K562 (cell line): ENCODE data around the gene SP6. TPM values are rescaled to one million over a fixed set of nuclear protein-coding genes. Genes with fewer than 3 reads are reported as not detected.
A peak's percentile ranks its signal among the peaks of the same experiment; 100 is the strongest.

Source experiments
- ARID4B ChIP-seq: sonication (generic); formaldehyde crosslinking; IDR thresholded peaks from 2 replicates; pipeline ENCODE4 v1.8.0; 2022; ENCODE audit warnings: mild to moderate bottlenecking, missing genetic modification reagents
- DEAF1 ChIP-seq: fragments of 450-650 bp; formaldehyde crosslinking; IDR thresholded peaks from 2 replicates; pipeline ENCODE4 v1.4.0; 2020; ENCODE audit warnings: mild to moderate bottlenecking, moderate library complexity
- LCOR ChIP-seq: sonication (generic); formaldehyde crosslinking; IDR thresholded peaks from 2 replicates; pipeline ENCODE4 v1.8.0; 2022; ENCODE audit warnings: mild to moderate bottlenecking, missing genetic modification reagents
- NR1H2 ChIP-seq: sonication (generic); formaldehyde crosslinking; IDR thresholded peaks from 2 replicates; pipeline ENCODE4 v1.4.0; 2020; ENCODE audit warnings: mild to moderate bottlenecking, missing genetic modification reagents
- POLR2AphosphoS5 ChIP-seq: IDR thresholded peaks from 2 replicates; pipeline ENCODE4 v1.6.1; 2011; ENCODE audit warnings: mild to moderate bottlenecking, low read depth, low read length, moderate library complexity; ENCODE audit not compliant: control insufficient read depth, insufficient read depth
- TSHZ1 ChIP-seq: fragments of 250-450 bp; sonication (Bioruptor Pico); IDR thresholded peaks from 2 replicates; pipeline ENCODE4 v1.4.0; 2020; ENCODE audit warnings: mild to moderate bottlenecking, moderate library complexity
- ZNF224 ChIP-seq: sonication (generic); formaldehyde crosslinking; IDR thresholded peaks from 2 replicates; pipeline ENCODE4 v1.8.0; 2022; ENCODE audit warnings: mild to moderate bottlenecking, missing genetic modification reagents
- ZNF280A ChIP-seq: fragments of 450-650 bp; IDR thresholded peaks from 2 replicates; pipeline ENCODE4 v1.6.1; 2018; ENCODE audit warnings: mild to moderate bottlenecking, low read depth; ENCODE audit not compliant: partially characterized antibody
- polyA plus RNA-seq, 8 experiments: library from polyadenylated mRNA; depleted of rRNA in 4 of 8; stranded (reverse) in 5 of 8; unstranded in 3 of 8; fragments of >200 nt; fragmentation: Nextera tagmentation in 2 of 8; fragmentation: Illumina TruSeq in 1 of 8; extraction: Ambion mirVana in 2 of 8; extraction: Trizol in 1 of 8; gene quantifications; 2 replicates each; pipeline versions ENCODE4 v1.2.1 to v1.2.3, GENCODE V29; 2011 to 2014; ENCODE audit warnings: inconsistent platforms in 1 of 8, missing spikeins in 1 of 8
- total RNA-seq, 7 experiments: library from RNA; depleted of rRNA in 6 of 7; stranded (reverse); fragments of >200 nt in 6 of 7; fragmentation: Illumina TruSeq in 2 of 7; extraction: Trizol in 2 of 7; gene quantifications; 2 replicates each; pipeline versions ENCODE4 v1.2.1 to v1.2.3, GENCODE V29; 2011 to 2021; ENCODE audit warnings: low replicate concordance in 1 of 7
- TF ChIP-seq, protein P1 (sequence below): sonication (generic); formaldehyde crosslinking; IDR thresholded peaks from 2 replicates; pipeline ENCODE4 v1.8.1; 2023; ENCODE audit warnings: mild to moderate bottlenecking, missing genetic modification reagents

Gene SP6
- total and polyA plus RNA-seq, 9 of the 15 experiments (the other 6 are each of a cell fraction or from before 2014, with no cell fraction given), result 0.11 to 7.9 (median 2.2) TPM

DNA sequence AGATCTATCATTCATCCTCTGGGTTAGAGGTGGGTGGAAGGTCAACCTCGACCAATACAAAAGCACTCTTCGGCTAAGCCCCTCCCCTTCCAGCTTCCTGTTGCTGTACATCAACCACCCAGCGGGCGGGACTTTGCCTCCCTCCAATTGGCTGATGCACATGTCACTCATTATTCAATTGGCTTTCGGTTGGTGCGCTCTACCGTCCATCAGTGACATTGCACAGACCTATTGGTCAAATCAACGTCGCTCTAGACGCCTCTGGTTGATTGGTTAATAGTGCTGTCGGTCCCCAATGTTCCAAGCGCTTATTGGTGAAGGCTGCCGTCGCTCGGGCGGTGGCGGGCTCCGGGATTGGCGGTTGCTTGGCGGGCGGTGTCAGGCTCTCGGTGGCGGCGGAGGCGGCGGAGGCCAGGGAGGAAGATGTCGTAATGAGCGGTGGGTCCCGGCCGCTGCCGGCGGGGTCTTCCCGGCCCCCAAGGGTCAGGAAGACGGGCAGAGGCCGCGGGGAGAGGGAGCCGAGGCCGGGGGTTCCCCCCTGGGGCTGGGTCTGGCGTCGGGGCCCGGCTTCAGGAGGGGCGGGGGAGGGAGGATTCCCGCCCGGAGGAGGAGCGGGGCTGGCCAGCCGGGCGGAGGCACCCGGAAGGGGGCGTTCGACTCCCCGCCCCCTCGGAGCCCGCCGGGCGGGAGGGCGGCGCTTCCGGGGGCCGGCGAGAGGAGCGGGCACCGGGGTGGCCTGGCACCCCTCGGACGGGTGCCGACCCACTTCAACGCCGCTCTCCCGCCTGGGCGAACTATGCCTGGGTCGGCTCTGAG lies 45.1 kb upstream of the SP6 start, which contains the start of gene SP2 (continued):
- TF ChIP-seq, protein P1, sequence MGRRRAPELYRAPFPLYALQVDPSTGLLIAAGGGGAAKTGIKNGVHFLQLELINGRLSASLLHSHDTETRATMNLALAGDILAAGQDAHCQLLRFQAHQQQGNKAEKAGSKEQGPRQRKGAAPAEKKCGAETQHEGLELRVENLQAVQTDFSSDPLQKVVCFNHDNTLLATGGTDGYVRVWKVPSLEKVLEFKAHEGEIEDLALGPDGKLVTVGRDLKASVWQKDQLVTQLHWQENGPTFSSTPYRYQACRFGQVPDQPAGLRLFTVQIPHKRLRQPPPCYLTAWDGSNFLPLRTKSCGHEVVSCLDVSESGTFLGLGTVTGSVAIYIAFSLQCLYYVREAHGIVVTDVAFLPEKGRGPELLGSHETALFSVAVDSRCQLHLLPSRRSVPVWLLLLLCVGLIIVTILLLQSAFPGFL (CRISPR knock-in tag), result no peak
- TF ChIP-seq LCOR, result no peak
- no peak; the same call in 1 of the 2 replicates for TF ChIP-seq ARID4B
- TF ChIP-seq ZNF224 (CRISPR knock-in tag), result no peak
- TF ChIP-seq POLR2AphosphoS5, result peak; percentile 71; the same call in 1 of the 2 replicates
- TF ChIP-seq DEAF1, result 0 out of 2 replicates have a peak, but pooled peaks have one; percentile 42
- no peak for TF ChIP-seq ZNF280A
- TF ChIP-seq TSHZ1, result no peak
- TF ChIP-seq NR1H2, result no peak
